GM23338 (cell line): ENCODE data around the gene PLEKHA7. TPM values are rescaled to one million over a fixed set of nuclear protein-coding genes. Genes with fewer than 3 reads are reported as not detected.

Experiments
- ATAC-seq: fragments of 200-7000 bp; cut with Tn5 transposase; 3 replicates; pipeline ENCODE4 v1.9.1; 2020
- DNase-seq: peaks from one replicate; pipeline ENCODE4 v3.0.0-alpha.2; 2015; ENCODE audit warnings: low spot score
- H2AFZ ChIP-seq: fragments of 200-600 bp; sonication (generic); 2 replicates; pipeline ENCODE4 v1.8.0; 2016; ENCODE audit warnings: antibody characterized with exemption, mild to moderate bottlenecking, moderate library complexity
- H3F3A ChIP-seq: fragments of 200-600 bp; sonication (generic); replicated peaks from 2 replicates; pipeline ENCODE4 v1.8.0; 2017; ENCODE audit warnings: antibody characterized with exemption, mixed run types, low read depth
- H3K27ac ChIP-seq: fragments of 200-600 bp; sonication (generic); 2 replicates; pipeline ENCODE4 v1.6.1; 2016; ENCODE audit warnings: low read depth
- H3K27me3 ChIP-seq: fragments of 200-600 bp; sonication (generic); 2 replicates; pipeline ENCODE4 v1.8.0; 2016; ENCODE audit warnings: mild to moderate bottlenecking, mixed run types, moderate library complexity; ENCODE audit not compliant: insufficient read depth
- H3K36me3 ChIP-seq: fragments of 200-600 bp; sonication (generic); 2 replicates; pipeline ENCODE4 v1.8.0; 2016; ENCODE audit warnings: mild to moderate bottlenecking; ENCODE audit not compliant: insufficient read depth
- H3K4me1 ChIP-seq: fragments of 200-600 bp; sonication (generic); 2 replicates; pipeline ENCODE4 v1.8.0; 2016; ENCODE audit warnings: mild to moderate bottlenecking, moderate library complexity; ENCODE audit not compliant: insufficient read depth
- H3K4me2 ChIP-seq: fragments of 200-600 bp; sonication (generic); 2 replicates; pipeline ENCODE4 v1.7.1; 2017; ENCODE audit warnings: mixed run types
- H3K4me3 ChIP-seq: fragments of 200-600 bp; sonication (generic); 2 replicates; pipeline ENCODE4 v1.6.1; 2016; ENCODE audit warnings: mixed run types
- H3K79me2 ChIP-seq: fragments of 200-600 bp; sonication (generic); replicated peaks from 2 replicates; pipeline ENCODE4 v1.8.0; 2017; ENCODE audit warnings: mild to moderate bottlenecking; ENCODE audit not compliant: insufficient read depth
- H3K9me2 ChIP-seq: fragments of 200-600 bp; sonication (generic); 2 replicates; pipeline ENCODE4 v1.8.0; 2017; ENCODE audit not compliant: insufficient read depth
- H4K20me1 ChIP-seq: fragments of 200-600 bp; sonication (generic); replicated peaks from 2 replicates; pipeline ENCODE4 v1.8.0; 2017; ENCODE audit warnings: mild to moderate bottlenecking; ENCODE audit not compliant: insufficient read depth
- H3K27ac Mint-ChIP-seq: 2 replicates; pipeline ENCODE4 v1.8.0; 2020; ENCODE audit warnings: inconsistent platforms, mild to moderate bottlenecking, moderate library complexity, mixed read lengths
- H3K27me3 Mint-ChIP-seq: 3 replicates; pipeline ENCODE4 v1.8.0; 2022; ENCODE audit warnings: low read depth, mild to moderate bottlenecking, moderate library complexity, mixed read lengths, inconsistent platforms; ENCODE audit not compliant: insufficient read depth, poor library complexity
- H3K36me3 Mint-ChIP-seq: 3 replicates; pipeline ENCODE4 v1.8.0; 2021; ENCODE audit warnings: low read depth, mild to moderate bottlenecking, inconsistent platforms, moderate library complexity, mixed read lengths
- H3K4me1 Mint-ChIP-seq: 3 replicates; pipeline ENCODE4 v1.8.0; 2020; ENCODE audit warnings: mild to moderate bottlenecking, inconsistent platforms, mixed read lengths
- H3K4me3 Mint-ChIP-seq: 3 replicates; pipeline ENCODE4 v1.8.0; 2021; ENCODE audit warnings: moderate library complexity, mild to moderate bottlenecking, inconsistent platforms, mixed read lengths
- H3K9me3 Mint-ChIP-seq: 3 replicates; pipeline ENCODE4 v1.8.0; 2020; ENCODE audit warnings: moderate library complexity, mild to moderate bottlenecking, inconsistent platforms, mixed read lengths
- CREB1 ChIP-seq: fragments of 250-450 bp; sonication (Bioruptor Pico); IDR thresholded peaks from 2 replicates; pipeline ENCODE4 v1.5.0; 2020; ENCODE audit warnings: low read depth, mild to moderate bottlenecking, moderate library complexity
- EZH2 ChIP-seq: fragments of 200-600 bp; sonication (generic); IDR thresholded peaks from one replicate; pipeline ENCODE4 v1.8.0; 2017; ENCODE audit warnings: antibody characterized with exemption, mild to moderate bottlenecking, low read depth; ENCODE audit not compliant: unreplicated experiment
- JUNB ChIP-seq: IDR thresholded peaks from one replicate; pipeline ENCODE4 v1.6.1; 2016; ENCODE audit warnings: antibody characterized with exemption; ENCODE audit not compliant: unreplicated experiment
- NANOG ChIP-seq: IDR thresholded peaks from 2 replicates; pipeline ENCODE4 v1.6.1; 2016; ENCODE audit warnings: antibody characterized with exemption, borderline replicate concordance
- ZNF114 ChIP-seq: fragments of 250-450 bp; sonication (Bioruptor Pico); IDR thresholded peaks from 2 replicates; pipeline ENCODE4 v1.5.0; 2020; ENCODE audit warnings: mild to moderate bottlenecking, moderate library complexity
- ZNF331 ChIP-seq: fragments of 250-450 bp; sonication (Bioruptor Pico); IDR thresholded peaks from 2 replicates; pipeline ENCODE4 v1.5.0; 2020; ENCODE audit warnings: low read depth, mild to moderate bottlenecking, moderate library complexity
- polyA plus RNA-seq: library from polyadenylated mRNA; unstranded; fragments of >200 nt; fragmentation: Nextera tagmentation; extraction: Ambion mirVana; gene quantifications from 2 replicates; pipeline ENCODE4 v1.2.1, GENCODE V29; 2016
- total RNA-seq: library from RNA; depleted of rRNA; stranded (reverse); fragments of >200 nt; shearing (Covaris generic); gene quantifications from 2 replicates; pipeline ENCODE4 v1.2.3, GENCODE V29; 2014
- TF ChIP-seq, protein P1 (sequence below): IDR thresholded peaks from one replicate; pipeline ENCODE4 v1.6.1; 2018; ENCODE audit warnings: antibody characterized with exemption; ENCODE audit not compliant: unreplicated experiment
- TF ChIP-seq, protein P2 (sequence below): IDR thresholded peaks from 2 replicates; pipeline ENCODE4 v1.6.1; 2016; ENCODE audit warnings: antibody characterized with exemption
- TF ChIP-seq, protein P3 (sequence below), 2 experiments: fragments of 200-600 bp in 1 of 2; sonication (generic) in 1 of 2; conservative IDR thresholded peaks; 2 replicates each; pipeline versions ENCODE4 v1.5.1 to v1.6.1; 2016 to 2017; ENCODE audit warnings: antibody characterized with exemption in 2 of 2, low read depth in 2 of 2, mild to moderate bottlenecking in 2 of 2, moderate library complexity in 1 of 2

The PLEKHA7 gene
- total and polyA plus RNA-seq, 2 experiments from 2014 or later, result 9.7 to 15.8 TPM

DNA sequence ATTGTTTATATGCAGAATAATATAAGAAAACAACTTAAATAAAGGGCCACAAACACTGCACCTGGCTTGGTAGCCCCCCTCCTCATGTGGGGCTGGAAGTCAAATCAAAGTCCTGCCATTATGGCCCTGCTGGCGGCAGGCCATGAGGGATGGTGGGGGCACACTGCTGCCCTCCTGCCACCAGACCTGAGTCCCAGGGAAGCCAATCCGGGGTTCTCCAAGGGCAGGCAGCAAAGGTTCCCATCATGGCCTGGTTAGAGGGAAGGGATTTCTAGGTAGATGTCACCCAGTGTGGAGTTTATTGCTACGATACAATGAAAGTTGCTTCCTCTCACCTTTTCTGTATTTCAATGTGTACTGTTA is 236.6 kb downstream of the PLEKHA7 start (continued):
- no peak for TF ChIP-seq NANOG

DNA sequence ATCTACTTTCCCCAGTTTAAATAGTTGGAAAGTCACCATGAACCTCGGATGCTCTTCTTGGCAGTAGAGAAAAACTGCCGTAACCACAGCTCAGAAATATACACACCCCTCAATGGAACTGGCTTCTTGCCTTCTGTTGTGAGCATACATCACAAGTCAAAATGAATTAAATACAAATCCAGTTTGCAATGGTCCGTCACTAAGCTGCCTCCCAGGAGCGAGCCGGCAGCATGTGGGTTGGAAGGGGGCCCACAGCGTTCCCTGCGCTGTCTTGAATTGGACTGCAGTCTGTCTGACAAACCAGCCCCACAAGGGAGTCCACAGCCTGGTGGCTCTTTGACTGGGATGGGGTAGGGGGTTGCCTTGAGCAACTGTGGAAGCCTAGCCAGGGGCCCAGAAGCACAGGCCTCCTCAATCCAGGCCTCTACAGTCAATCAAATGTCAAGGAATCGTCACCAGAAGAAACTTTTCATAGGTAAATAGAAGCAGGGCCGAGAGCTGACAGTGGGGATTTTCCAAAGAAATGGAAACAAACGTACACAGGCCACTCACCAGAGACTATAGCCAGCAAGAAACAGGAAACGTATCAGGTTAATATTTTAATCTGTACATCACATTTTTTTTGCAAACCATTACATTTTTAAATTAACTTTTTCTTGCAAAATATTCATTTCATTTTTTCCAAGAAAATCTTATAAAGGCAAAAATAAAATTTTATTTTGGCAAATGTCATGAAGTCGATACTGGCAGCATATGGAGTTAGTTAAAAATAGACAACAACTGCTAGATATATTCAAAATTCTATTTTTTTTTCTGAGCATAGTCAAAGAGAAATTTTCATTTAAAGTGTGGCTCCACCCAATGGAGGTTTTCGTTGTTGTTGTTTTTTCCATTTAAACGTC is 237.3 kb downstream of the PLEKHA7 start:
- no peak overlapping the region for H3K27ac ChIP-seq

More for the DNA sequence above, 237.3 kb downstream of the PLEKHA7 start:
- Histone ChIP-seq H3K4me3 (no peak overlapping the region), H3K4me2 (no peak overlapping the region), H4K20me1 (no peaks in the 10 kb centered on the region), H3K36me3 (no peaks in the 10 kb centered on the region), H3K9me2 (no peaks in the 10 kb centered on the region), H3K27me3 (no peaks in the 10 kb centered on the region), H3K4me1 (peaks cover 4% of the 10 kb centered on the region; the same call in 1 of the 2 replicates), H3K79me2 (no peaks in the 10 kb centered on the region), H2AFZ (no peak overlapping the region), H3F3A (no peaks in the 10 kb centered on the region)
- H3K36me3 Mint-ChIP-seq, result peaks cover 3% of the 10 kb centered on the region; the same call in 2 of the 3 replicates
- ATAC-seq, result no peak
- no peaks in the 10 kb centered on the region for H3K9me3 Mint-ChIP-seq
- peaks cover 35% of the 10 kb centered on the region for H3K4me1 Mint-ChIP-seq
- peaks cover 11% of the 10 kb centered on the region for H3K27me3 Mint-ChIP-seq
- H3K27ac Mint-ChIP-seq, result no peak overlapping the region; the same call in 1 of the 2 replicates
- no peak overlapping the region for H3K4me3 Mint-ChIP-seq
- no peak for DNase-seq
- TF ChIP-seq, protein P1, sequence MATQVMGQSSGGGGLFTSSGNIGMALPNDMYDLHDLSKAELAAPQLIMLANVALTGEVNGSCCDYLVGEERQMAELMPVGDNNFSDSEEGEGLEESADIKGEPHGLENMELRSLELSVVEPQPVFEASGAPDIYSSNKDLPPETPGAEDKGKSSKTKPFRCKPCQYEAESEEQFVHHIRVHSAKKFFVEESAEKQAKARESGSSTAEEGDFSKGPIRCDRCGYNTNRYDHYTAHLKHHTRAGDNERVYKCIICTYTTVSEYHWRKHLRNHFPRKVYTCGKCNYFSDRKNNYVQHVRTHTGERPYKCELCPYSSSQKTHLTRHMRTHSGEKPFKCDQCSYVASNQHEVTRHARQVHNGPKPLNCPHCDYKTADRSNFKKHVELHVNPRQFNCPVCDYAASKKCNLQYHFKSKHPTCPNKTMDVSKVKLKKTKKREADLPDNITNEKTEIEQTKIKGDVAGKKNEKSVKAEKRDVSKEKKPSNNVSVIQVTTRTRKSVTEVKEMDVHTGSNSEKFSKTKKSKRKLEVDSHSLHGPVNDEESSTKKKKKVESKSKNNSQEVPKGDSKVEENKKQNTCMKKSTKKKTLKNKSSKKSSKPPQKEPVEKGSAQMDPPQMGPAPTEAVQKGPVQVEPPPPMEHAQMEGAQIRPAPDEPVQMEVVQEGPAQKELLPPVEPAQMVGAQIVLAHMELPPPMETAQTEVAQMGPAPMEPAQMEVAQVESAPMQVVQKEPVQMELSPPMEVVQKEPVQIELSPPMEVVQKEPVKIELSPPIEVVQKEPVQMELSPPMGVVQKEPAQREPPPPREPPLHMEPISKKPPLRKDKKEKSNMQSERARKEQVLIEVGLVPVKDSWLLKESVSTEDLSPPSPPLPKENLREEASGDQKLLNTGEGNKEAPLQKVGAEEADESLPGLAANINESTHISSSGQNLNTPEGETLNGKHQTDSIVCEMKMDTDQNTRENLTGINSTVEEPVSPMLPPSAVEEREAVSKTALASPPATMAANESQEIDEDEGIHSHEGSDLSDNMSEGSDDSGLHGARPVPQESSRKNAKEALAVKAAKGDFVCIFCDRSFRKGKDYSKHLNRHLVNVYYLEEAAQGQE, result no peak
- no peak for TF ChIP-seq JUNB
- TF ChIP-seq, protein P2, sequence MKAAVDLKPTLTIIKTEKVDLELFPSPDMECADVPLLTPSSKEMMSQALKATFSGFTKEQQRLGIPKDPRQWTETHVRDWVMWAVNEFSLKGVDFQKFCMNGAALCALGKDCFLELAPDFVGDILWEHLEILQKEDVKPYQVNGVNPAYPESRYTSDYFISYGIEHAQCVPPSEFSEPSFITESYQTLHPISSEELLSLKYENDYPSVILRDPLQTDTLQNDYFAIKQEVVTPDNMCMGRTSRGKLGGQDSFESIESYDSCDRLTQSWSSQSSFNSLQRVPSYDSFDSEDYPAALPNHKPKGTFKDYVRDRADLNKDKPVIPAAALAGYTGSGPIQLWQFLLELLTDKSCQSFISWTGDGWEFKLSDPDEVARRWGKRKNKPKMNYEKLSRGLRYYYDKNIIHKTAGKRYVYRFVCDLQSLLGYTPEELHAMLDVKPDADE, result no peak
- no peak for TF ChIP-seq NANOG
- TF ChIP-seq, protein P3, sequence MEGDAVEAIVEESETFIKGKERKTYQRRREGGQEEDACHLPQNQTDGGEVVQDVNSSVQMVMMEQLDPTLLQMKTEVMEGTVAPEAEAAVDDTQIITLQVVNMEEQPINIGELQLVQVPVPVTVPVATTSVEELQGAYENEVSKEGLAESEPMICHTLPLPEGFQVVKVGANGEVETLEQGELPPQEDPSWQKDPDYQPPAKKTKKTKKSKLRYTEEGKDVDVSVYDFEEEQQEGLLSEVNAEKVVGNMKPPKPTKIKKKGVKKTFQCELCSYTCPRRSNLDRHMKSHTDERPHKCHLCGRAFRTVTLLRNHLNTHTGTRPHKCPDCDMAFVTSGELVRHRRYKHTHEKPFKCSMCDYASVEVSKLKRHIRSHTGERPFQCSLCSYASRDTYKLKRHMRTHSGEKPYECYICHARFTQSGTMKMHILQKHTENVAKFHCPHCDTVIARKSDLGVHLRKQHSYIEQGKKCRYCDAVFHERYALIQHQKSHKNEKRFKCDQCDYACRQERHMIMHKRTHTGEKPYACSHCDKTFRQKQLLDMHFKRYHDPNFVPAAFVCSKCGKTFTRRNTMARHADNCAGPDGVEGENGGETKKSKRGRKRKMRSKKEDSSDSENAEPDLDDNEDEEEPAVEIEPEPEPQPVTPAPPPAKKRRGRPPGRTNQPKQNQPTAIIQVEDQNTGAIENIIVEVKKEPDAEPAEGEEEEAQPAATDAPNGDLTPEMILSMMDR (conservative IDR thresholded peaks at IDR 0.05; ENCODE audit: low read depth in 2 of 2), result no peak
- no peak for TF ChIP-seq ZNF331 (CRISPR knock-in tag)
- TF ChIP-seq CREB1 (CRISPR knock-in tag), result no peak
- no peak for TF ChIP-seq EZH2
- TF ChIP-seq ZNF114 (CRISPR knock-in tag), result no peak
